ENCODE results near the gene PHLPP1.
A peak's percentile ranks its signal among the peaks of the same experiment; 100 is the strongest.
"Not testable (repeated sequence)": the region's sequence is repeated elsewhere in the genome, so short reads cannot be mapped to it uniquely, and the experiment has no call there.

Gene PHLPP1

DNA sequence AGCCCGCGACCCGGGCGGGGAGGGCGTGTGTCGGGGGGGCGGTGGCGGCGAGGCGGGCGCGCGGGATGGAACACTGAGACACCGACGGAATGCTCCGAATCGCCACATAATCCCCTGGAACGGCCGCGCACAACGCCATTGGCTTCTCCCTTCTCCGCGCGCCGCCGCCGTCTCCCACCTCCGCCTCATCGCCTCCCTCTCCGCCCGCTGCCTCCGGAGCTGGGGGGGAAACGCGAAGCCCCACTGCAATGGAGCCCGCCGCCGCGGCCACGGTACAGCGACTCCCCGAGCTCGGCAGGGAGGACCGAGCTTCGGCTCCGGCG lies at the start of gene PHLPP1:
Gene PHLPP1, plus strand, starts transcription at position 106 of the 323 bp plus-strand sequence. Its CDS starts 143 bp downstream, at position 249.
- DNase-seq: no peak

DNA sequence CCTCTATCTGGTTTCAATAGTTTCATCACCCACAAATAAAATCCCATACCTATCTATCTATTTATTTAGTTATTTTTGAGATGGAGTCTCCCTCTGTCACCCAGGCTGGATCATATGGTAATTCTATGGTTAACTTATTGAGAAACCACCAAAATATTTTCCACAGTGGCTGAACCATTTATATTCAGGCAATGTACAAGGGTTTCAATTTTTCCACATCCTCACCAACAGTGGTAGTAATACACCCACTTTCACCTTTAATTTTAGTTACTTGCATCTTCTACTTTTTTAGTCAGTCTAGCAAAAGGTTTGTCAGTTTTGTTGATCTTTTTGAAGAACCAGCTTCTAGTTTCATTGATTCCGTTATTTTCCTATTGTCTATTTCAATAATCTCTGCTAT lies 46.1 kb upstream of the PHLPP1 start:
- no peak for DNase-seq

- no peak for DNase-seq
Measured at GRCh38 chr18:62670573-62670972, 44.8 kb upstream of the PHLPP1 start.

DNA sequence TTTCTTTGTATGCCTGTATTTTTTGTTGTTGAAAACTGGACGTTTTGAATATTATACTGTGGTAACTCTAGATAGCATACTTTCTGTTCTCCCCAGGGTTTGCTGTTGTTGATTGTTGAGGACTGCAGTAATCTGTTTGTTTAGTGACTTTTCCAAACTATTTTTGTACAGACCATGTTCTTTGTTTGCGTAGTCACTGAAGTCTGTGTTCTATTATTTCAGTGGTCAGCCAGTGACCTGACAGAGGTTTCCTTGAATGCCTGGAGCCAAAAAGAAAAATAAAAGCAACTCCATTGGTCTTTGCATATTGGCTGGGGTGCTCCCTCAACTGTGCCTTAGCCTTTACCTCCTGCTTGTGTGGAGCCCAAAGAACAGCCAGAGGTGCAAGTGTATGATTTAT lies 42.7 kb upstream of the PHLPP1 start:
- no peak for DNase-seq

- no peak for DNase-seq
Measured at GRCh38 chr18:62678847-62679485, 36.4 kb upstream of the PHLPP1 start.

- DNase-seq: no peak
Measured at GRCh38 chr18:62682371-62682770, 33.0 kb upstream of the PHLPP1 start.

- no peak for DNase-seq
Measured at GRCh38 chr18:62683935-62684334, 31.4 kb upstream of the PHLPP1 start.

DNA sequence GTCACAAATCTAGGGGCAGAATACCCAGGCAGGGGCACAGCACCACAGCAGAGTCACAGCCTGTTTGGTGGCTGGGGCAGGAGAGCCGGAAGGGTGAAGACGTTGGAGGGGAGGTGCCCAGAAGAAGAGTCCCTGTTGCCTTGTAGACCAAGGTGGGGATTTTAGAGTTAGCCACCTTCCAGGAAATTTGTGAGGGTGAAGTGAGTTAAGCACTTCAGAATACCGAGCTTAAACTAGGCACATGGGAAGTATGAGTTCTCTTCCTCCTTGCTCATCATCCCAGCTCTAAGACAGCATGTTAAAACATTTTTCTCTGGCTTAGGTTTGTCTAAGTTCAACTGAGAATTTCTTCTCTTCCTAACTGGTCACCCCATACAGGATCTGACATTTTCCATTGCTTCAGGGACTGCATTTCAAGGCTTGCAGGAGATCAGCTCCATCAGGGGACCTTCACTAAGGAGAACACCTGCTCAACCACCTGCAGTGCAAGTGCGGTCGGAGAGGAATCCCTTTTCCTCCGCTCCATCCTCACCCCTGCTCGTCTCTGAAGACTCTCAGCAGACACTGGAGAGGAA lies 26.5 kb upstream of the PHLPP1 start:
- DNase-seq: no peak

DNA sequence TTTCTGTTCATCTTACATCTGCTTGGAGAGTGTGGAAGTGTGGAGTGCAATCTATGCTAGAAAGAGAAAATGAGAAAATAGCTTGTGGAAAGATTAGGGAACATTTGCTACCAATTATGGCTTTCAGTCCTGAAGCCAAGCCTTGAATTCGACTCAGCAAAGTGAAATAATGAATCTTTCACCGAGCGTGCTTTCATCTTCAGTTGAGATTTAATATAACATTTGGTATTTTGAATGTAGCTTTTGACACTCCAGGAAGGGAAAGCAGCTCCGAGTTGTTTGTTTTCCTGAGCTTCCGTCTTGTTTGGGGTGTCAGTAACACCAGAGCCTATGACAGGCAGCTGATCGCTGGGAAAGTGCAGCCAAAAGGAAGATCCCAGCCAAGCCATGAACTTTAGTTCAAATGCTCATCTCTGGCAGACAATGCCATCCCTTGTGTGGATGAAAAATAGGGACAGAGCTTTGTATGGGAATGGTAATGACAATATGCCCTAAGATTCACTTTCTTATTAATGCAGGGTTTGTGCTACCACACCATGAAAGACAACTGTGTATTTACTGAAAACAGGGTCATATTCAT lies 25.0 kb upstream of the PHLPP1 start:
- no peak for DNase-seq

- DNase-seq: no peak
Measured at GRCh38 chr18:62693659-62694058, 21.7 kb upstream of the PHLPP1 start.

DNA sequence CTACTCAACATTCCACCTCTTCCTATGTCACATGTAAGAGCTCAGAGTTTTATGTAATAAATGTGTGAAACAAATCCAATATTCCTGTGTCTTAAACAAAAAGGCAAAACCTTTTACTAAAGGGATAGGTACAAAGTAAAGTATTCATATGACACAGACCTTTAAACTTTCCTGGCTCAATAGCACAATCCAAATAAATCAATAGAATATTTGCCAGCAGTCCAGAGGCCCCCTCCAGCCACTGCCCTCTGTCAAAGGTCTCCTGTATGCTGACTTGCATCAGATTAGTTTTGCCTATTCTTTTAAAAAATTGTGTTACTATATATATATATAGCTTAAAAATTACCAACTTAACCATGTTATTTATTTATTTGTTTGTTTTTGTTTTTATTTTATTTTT lies 17.7 kb upstream of the PHLPP1 start:
- DNase-seq: no peak

DNA sequence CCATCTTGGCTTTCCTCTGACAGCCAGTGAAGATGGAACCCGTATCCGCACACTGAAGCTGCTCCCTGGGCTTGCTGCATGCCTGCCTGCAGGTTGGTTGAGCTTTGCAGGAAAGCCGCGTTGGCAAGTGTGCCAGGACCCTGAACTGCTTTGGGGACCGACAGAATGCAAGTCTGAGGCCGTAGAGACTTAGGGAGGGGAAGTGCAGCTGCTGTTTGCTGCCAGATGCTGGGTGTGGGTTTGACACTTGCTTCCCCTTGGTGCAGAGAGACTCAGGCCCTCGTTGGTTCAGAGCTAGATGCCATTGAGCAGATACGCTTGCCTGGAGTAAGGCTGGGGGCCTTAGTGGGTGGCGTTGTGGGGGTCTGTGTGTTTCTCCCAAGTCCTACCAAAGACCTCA lies 13.1 kb upstream of the PHLPP1 start:
- no peak for DNase-seq

DNA sequence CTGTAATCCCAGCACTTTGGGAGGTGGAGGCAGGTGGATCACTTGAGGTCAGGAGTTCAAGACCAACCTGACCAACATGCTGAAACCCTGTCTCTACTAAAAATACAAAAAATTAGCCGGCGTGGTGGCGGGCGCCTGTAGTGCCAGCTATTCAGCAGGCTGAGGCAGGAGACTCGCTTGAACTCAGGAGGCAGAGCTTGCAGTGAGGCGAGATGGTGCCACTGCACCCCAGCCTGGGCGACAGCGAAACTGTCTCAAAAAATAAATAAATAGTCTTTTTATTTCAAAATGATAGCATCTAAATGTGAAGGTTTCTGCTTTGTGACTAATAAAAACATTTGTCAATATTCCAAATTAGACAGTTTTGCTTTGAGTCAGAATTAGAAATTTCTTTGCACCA lies 8.5 kb upstream of the PHLPP1 start:
- not testable (repeated sequence) for DNase-seq

DNA sequence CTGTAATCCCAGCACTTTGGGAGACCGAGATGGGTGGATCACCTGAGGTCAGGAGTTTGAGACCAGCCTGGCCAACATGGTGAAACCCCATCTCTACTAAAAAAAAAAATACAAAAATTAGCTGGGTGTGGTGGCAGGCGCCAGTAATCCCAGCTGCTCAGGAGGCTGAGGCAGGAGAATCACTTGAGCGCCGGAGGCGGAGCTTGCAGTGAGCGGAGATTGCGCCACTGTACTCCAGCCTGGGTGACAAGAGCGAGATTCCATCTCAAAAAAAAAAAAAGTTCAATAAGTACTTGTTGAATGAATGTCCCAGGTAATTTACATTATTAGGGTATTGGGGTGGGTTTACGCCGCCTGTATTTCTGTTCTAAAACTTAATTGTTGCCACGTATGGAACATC lies 5.4 kb upstream of the PHLPP1 start:
- DNase-seq: not testable (repeated sequence)

DNA sequence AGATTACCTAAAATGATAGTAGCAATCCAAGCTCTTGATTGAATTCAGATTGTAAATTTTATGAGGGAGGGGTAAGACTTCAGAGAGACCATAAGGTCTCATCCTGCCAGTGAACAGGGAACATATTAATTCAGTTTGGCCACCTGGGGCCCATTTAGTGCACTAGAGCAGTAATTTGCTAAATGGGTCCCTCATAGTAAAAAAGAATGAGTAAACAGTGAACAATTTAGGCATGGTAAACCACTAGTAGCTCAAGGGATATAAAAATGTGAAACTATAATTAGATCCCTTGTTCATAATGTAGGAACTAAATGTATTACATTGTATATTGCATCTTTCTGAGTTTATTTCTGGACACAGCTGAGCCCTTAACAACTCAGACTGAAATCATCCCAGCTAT lies 4.9 kb upstream of the PHLPP1 start:
- no peak for DNase-seq

DNA sequence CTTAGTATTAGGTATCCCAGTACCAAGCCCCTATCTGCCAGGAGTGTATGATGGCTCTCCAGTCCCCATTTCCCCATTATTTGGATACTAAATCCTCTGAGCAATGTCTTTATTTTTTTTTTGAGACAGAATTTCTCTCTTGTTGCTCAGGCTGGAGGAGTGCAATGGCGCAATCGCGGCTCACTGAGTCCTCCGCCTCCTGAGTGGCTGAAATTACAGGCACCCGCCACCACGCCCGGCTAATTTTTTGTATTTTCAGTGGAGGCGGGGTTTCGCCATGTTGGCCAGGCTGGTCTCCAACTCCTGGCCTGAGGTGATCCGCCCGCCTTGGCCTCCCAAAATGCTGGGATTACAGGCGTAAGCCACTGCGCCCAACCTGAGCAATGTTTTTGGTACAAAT lies 3.6 kb upstream of the PHLPP1 start:
- DNase-seq: no peak

- DNase-seq: no peak
Measured at GRCh38 chr18:62713651-62714247, 1.6 kb upstream of the PHLPP1 start.

GRCh38 chr18:62714671-62715435 lies 488 bp upstream of the PHLPP1 start:
- peak; percentile 100 for DNase-seq

GRCh38 chr18:62715759-62716615 lies 646 bp downstream of the PHLPP1 start:
- DNase-seq: peak; percentile 65

- DNase-seq: peak; percentile 43
Measured at GRCh38 chr18:62716619-62717168, 1.4 kb downstream of the PHLPP1 start.

DNA sequence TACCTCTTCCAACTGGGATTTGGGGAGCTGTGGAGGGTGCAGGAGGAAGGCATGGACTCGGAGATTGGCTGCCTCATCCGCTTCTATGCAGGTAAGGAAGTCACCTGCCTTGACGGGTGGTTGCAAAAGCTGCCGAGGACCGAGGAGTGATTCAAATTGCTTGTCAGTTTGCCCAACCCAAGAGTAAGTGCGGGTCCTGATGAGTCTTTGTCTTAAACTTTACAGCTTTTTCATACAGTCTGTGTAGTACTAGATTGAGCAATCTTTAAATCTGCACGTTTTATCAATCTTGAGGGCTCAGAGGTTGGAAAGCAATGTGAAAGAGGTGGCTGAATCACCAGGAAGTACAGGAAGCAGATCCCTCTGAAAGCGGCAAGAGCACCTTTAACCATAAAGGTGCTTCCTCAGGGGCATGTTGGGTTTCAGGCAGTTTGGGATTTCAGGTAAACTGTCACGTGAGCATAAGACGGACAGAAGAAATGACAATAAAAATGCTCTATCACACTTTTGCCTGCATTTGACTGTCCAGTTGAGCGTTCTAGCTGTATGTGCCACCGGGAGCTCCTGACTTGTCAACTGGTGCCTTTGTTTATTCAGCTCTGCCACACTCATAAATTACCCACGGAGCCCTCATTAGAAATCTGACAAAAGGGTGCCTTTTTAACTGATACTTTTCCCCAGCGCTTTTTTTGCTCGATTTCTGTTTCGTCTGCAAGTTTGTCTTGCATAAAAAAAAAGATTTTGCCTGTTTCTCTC lies 2.0 kb downstream of the PHLPP1 start:
- DNase-seq: peak; percentile 39
